Stimulated activated naive CD4-positive, alpha-beta T cell treated with Interleukin-2 at 50 U/mL for 16 hours (primary cell): ENCODE measurements around the gene TRIM2.
"Not testable (repeated sequence)": the region's sequence is repeated elsewhere in the genome, so short reads cannot be mapped to it uniquely, and the experiment has no call there.

Source experiments
- DNase-seq: peaks from one replicate; lab custom pipeline; 2025; lab: John Stamatoyannopoulos, UW

Gene TRIM2

DNA sequence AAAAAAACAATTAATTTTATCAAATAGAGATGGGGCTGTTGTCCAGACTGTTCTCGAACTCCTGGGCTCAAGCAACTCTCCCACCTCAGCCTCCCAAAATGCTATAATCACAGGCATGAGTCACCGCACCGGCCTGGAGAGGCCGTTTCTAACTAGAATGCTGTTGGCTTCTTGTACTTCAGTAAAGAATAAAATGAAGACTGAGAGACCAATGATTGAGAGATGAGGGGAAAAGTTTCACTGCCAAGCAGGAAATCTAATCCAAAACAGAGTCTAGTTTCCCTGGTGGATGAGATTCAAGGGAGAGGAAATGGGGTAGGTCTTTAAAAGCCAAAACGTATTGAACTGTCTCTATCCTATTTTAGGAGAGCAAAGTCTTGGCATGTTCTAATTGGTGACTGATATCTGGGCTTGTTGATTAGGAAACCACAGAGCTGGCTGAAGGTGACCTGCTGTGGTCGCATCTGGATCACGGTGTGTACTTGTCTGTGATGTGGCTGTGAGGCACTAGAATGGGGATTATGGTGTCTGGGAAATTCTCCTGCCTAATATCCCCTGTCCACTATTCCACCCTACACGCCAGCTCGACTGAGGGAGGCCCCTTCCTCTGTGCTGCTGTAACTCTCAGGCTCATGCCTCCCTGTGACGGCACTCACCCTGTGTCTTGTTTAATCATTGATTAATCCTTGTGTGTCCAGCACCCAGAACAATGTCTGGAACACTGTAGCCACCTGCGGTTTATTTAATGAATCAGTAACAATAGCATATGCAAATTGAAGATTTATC is 15.0 kb upstream of the TRIM2 start:
- DNase-seq = no peak

DNA sequence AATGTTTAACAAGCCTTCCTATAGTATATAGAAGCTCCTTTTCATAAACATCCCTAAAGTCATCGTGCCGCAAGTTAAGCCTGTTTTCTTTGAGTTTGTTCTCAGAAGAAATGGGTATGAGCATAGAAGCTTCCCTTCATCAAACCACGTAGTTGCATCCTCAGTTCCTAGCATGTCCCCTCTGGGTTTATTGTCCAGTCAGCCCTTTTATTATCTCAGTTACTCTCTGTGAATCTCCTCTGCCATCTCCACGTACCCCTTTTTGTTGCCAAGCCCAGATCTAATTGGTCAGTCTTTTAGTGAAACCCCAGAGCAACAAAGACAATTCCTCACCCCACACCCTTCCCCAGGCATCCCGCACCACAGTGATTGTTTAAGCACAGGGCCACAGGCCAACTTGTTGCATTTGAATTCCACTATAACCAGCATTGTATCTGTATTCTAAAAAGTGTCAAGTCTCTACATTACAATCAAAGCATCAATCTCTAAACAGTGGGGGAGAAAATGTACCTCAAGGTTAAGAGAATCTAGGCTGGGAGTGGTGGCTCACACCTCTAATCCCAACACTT is 12.4 kb upstream of the TRIM2 start:
- DNase-seq = no peak

DNA sequence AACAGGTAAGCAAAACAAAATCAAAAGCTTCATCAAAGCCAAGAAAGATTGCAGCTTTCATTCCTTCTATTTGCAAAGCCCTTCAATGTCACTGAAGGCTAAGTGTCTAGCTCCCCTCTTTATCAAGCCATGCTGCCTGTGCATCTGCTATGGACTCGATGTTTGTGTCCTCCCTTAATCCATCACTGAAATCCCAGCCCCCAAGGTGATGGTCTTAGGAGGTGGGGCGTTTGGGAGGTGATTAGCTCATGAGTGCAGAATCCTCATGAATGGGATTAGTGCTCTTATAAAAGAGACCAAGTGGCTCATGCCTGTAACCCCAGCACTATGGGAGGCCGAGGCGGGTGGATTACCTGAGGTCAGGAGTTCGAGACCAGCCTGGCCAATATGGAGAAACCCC is 6.9 kb upstream of the TRIM2 start:
- DNase-seq = no peak

DNA sequence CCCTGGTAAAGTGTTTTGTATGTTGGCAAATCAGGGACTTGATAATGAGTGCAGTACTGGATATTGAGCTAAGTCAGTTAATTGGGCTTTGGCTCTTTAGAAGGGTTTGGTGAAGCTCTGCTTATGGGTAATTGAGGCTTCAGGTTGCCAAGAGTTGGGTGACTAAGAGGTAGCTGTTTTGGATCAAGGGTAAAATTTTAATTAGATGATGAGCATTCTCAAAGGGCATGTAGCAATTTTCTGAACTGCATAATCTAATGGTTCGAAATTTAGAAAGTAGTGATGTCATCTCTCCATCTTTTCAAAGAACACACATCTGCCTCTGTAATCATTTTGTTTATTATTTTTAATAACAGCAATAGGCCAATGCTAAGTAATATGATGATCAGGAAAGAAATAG is 5.5 kb upstream of the TRIM2 start:
- no peak for DNase-seq

DNA sequence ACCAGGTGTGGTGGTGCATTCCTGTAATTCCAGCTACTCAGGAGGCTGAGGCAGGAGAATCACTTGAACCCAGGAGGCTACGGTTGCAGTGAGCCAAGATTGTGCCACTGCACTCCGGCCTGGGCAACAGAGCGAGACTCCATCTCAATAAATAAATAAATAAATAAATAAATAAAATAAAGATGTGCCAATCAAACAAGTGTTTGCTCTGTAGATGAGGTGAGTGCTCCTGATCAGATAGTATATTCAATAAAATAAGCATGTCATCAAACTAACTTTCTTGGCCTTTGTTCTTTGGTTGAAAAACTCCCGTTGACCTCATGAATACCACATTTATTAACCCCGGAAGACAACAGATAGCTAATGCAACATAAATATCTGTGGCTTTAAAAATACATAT is 497 bp upstream of the TRIM2 start:
- DNase-seq = not testable (repeated sequence)

DNA sequence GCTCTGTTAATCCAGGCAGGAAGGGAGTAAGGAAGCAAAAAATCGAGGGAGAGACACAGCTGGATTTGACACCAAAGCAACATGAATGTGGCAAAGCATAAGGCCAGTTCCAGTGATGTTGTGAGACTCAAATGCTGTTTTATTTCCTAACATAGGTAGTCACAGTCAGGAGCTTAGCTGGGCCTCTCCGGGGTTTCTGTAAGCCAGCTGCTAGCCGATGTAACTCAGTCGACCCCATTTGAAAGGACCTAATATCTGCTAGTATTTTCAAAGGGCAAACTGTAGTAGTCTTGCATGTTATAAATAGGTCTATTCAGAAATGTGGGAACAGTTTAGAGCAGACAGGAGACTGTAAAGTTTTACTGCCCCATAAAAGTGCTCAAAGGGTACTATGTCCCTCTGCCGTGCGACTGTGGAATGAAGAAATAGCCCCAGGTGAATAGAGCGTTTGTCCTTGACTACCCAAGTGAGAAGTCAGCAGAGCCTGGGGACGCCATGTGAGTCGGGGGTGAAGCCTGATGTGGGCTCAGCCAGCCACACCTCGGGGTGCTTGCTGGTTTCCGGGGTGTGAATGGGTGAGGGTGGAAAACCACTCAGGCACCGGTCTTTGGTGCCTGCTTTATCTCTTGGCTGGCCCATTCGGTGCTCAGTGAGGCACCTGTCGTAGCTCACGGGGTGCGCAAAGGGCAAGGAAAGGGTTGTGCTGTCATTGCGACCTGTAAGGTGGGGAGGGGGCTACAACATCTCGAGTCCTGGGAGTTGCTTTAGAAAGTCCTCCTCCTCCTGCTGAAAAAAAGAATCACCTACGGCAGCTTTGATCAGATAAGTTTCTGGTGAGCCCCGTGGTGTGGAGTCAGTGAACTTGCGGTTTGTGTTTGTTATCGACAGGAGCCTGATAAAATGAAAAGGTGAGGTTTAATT is 745 bp downstream of the TRIM2 start:
- DNase-seq = peak; percentile 9

DNA sequence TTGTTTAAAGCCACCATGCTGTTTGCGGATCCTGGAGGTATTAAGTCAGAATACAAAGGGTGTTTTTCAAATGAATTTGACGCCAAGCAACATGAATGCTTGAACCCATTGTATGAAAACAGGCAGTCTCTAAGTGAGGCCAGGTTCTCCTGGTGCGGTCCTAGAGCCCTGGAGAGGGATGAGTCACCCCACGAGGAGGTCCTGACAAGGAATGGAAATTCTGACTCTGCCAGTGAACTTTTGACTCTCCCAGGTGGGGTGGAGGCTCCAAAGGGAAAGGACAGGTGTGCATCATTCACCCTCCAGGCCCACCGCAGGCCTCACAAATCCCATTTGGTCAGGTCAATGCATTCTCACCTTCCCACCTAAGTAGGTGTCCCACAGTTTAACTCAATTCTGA is 1.5 kb downstream of the TRIM2 start:
- peak; percentile 16 for DNase-seq

DNA sequence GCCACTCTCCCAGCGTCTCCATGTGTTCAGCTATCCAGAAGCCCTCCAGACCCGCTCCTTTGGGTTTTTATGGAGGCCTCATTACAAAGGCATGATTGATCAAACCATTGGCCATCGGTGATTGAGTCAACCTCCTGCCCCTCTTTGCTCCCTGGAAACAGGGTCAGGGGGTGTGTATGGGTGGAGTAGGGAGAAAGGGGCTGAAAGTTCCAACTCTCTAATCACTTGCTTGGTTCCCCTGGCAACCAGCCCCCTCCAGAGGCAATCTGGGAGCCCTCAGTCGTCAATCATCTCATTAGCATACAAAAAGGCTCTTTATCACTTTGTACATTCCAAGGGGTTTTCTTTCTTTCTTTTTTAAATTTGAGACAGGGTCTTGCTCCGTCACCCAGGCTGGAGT is 2.3 kb downstream of the TRIM2 start:
- DNase-seq = no peak

DNA sequence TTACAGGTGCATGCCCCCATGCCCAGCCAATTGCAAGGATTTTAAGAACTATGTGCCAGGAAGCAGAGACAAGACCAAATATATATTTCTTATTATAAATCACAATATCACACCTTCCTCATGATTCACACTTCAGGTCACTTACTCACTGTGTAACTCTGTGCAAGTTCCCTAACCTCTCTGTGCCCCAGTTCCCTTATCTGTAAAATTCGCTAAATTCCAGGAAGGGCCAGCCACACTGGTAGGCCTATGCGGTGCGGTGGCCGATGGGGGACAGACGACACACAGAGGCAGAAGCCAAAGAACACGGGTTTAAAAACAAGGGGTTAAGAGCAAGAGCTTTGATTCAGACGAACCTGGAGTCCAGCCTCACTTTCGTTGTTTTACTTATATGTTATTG is 2.8 kb downstream of the TRIM2 start:
- DNase-seq = no peak

DNA sequence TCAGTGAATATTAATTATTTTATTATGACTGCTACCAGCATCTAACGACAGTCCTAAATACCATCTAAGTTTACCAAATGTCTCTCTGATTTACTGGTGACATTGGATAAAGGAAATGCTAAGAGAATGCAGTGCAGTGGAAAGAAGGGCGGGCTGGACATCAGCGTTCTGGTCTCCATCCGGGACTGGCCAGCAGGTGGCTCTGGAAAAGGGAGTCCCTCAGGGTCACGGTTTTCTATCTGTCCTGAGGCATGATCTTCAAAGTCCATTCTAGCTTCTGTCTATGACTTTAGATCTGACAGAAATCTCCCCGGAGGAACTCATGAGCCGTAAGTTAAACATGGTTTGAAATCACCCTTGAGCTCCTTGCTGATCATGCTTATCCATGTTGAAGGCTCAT is 3.3 kb downstream of the TRIM2 start:
- DNase-seq = no peak

DNA sequence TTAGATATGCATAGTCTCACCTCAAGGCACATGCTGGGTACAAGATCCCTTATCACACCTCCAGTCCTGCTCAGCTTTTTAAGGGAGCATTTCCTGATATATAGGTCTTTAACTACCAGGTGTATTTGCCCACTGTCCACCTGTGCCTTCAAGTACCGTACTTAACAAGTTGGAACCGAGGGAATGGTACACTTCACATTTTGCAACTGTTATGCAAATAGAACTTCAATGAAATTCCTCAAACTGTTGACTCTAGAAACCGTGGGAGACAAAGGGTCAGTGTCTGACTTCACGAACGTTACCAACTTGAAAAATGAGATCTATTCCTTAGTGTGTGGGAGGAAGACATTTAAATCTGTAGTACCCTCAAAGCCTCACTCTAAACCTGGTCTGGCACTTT is 5.2 kb downstream of the TRIM2 start:
- DNase-seq = no peak

DNA sequence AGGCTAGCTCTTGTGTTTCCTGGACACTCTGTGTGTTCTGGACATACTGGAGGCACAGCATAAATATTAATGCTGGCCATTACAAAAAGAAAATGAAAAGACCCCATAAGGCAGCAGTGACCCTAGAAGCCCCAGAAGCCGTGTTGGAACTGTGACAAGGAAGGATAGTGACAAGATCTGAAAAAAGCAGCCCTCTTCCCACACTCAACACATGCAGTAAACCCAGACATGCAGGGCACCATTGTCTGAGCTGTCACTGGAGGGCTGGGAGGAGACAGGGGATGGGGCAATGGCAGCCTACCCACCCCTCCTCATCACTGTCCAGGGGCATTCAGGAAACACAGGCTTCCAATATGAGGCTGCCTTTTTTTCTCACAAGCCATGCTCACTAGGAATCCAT is 6.5 kb downstream of the TRIM2 start:
- no peak for DNase-seq

DNA sequence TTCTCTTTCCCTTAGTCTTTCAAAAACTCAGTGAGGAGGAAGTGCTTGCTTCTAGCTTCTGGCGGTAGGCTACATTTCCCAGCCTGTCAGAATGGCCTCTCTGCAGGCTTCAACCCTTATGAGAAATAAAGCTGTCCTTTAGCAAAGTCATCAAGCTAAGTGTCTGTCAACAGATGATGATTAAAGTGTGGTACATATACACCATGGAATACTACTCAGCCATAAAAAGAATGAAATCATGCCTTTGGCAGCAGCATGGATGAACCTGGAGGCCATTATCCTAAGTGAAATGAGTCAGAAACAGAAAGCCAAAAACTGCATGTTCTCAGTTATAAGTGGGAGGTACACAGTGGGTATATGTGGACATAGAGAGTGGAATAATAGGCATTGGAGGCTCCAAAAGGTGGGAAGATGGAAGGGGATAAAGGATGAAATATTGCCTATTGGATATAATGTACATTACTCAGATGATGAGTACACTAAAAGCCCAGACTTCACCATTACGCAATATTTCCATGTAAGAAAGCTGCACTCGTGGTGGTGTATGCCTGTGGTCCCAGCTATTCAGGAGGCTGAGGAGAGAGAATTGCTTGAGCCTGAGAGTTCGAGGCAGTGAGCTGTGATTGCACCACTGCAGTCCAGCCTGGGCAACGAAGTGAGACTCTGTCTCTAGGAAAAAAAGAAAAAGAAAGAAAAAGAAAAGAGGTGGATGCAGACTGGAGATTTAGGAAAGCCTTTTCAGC is 7.9 kb downstream of the TRIM2 start:
- no peak for DNase-seq

DNA sequence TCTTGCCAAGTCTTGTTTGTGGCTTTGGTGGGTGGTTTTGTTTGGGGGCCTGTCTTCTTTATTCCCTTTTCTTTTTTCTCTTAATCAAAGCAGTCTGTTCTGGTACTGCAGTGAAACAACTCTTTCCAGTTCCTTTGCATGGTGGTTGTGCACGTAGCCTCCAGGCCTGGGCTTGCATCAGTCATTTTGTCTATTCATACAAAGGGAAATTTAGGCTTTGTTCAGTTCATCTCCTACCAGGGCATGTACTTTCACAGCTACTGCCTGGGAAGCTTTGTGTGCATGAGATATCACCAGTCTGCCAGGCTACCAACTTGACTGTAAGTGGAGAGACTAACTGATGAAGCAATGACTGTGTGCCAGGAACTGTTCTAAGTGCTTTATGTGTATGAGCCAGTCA is 8.5 kb downstream of the TRIM2 start:
- DNase-seq = no peak

DNA sequence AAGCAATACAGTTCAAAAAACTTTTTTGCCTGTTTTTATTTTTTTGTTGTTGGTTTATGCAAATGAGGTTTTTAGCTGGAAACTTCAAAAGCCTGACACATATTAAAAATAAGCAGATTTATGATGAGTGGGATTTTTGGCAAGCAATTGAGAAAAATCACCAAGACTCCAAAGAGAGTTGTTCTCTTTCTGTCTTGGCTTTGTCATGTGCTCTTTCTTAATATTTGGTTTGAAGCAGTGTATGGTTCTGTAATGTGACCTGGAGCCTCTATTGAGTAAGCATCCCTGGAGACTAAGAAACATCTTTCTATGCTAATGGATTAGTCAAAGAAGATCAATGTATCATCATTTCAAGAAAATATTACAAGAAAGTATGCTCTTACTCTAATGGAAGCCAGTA is 11.7 kb downstream of the TRIM2 start:
- no peak for DNase-seq

DNA sequence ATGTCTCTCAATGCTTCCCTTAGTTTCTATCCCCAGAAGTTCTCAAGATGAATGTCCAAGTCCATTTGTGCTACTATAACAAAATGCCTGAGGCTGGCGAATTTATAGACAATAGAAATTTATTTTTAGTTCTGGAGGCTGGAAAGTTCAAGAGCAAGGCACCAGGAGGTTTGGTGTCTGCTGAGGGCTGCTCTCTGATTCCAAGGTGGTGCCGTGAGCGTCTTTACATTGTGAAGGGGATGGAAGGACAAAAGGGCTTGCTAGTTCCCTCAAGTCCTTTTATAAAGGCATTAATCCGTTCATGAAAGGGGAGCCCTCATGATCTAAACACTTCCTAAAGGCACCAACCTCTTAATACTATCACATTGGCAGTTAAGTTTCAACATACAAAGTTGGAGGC is 12.3 kb downstream of the TRIM2 start:
- DNase-seq = no peak

DNA sequence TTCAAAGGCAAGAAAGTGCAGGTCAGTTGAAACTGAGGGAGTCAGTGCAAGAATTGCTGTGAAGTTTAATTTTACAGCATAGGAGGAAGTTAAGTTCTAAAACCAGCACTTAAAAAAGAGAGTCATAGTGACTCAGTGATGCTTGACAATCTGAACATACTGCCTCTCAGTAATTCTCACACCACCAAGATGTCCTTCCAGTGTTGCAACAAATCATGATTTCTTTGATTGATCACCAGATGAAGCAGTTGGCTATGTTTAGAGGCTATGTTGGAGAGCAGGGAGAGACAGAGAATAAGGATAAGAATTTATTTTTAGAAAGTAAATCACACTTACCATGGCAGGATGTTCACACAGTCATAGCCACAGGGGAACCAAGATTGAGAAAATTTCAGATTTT is 13.2 kb downstream of the TRIM2 start:
- DNase-seq = no peak

DNA sequence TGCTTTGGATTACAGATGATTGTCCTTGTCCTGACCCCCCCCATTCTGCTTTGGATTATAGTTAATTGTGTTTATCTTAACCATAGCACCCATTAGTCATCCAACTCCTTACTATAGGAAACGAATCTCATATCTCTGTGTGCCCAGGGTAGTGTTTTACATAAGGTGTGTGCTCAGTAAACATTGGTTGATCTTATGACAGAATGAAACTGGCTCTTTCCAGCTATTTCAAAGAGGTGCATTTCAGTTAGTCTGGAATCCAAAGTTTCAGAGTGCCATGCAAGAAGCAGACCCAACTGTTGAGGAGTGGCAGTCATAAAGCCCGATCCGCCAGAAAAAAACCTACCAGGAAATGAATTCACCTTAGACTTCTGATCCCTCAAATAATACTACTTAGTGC is 14.7 kb downstream of the TRIM2 start:
- DNase-seq = no peak

DNA sequence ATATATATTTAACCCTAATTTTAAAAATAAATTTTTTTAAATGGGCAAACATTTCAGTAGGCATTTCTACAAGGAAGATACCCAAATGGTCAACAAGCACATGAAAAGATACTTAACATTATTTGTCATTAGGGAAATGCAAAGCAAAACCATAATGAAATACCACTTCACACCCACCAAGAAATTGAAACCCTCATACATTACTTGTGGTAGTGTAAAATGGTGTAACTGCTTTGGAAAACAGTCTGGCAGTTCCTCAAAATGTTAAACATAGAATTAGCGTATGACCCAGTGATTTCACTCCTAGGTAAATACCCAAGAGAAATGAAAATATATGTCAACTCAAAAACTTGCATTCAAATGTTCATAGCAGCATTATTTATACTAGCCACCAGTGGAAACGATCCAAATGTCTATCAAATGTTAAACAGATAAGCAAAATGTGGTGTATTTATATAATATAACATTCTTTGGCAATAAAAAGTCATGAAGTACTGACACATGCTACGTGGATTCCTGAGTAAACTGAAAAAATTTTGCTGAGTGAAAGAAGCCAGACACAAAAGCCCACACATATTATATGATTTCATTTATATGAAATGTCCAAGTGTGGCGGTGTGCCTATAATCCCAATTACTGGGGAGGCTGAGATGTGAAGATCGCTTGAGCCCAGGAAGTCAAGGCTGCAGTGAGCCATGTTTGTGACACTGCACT is 16.6 kb downstream of the TRIM2 start:
- no peak for DNase-seq

DNA sequence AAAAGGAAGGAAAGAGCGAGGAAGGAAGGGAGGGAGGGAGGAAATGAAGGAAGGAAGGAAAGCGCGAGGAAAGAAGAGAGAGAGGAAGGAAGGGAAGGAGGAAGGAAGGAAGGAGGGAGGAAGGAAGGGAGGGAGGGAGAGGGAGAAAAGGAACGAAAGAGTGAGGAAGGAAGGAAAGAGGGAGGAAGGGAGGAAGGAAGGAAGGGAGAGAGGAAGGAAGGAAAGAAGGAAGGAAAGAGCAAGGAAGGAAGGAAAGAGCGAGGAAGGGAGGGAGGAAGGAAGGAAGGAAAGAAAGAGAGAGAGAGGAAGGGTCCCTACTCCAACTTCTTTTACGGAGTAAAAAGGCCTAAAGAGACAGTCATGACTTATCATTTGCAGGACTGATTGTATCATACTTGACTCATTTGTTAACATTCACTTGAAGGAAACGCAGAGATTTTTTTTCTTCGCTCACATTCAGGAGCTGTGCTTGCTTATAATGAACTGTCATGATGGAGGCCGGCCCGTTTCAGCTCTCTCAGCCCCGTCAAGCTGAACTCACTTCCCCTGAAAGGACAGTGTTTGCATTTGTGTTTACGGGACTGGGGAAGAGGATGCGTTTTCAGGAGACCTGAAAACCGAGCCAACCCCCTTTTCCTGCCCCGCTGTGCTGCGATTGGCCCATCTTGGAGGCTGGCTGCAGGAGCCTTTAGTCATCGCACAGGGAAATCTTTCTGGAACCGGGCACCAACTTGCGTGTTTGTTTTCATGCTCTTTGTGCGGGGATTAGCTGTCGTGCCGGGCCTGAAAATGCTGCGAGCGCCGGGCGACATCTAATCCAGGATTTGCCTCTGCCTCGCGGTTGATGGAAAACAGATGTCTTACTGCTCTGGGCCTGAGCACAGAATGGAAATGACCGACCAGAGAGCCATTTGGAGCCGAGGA is 17.8 kb downstream of the TRIM2 start:
- DNase-seq = peak; percentile 15
